Mucosa of descending colon (tissue), 3 donors: ENCODE data around the gene TMEM114. TPM values are rescaled to one million over a fixed set of nuclear protein-coding genes. Genes with fewer than 3 reads are reported as not detected.

ENCODE experiments used
- ATAC-seq: fragments of 200-7000 bp; cut with Tn5 transposase; one replicate; pipeline ENCODE4 v1.9.1; 2020; ENCODE audit warnings: mild to moderate bottlenecking, moderate library complexity
- DNase-seq, 3 donors: peaks; one replicate each; pipeline ENCODE4 v3.0.0-alpha.2; 2020
- H3K36me3 ChIP-seq: fragments of 200-600 bp; one replicate; pipeline ENCODE4 v1.8.0; 2021; ENCODE audit warnings: low read depth, mild to moderate bottlenecking
- H3K4me1 ChIP-seq: fragments of 200-600 bp; one replicate; pipeline ENCODE4 v1.8.0; 2021; ENCODE audit warnings: low read depth, mild to moderate bottlenecking
- H3K4me3 ChIP-seq: fragments of 200-600 bp; one replicate; pipeline ENCODE4 v1.8.0; 2021; ENCODE audit warnings: mild to moderate bottlenecking
- H3K9me3 ChIP-seq: fragments of 200-600 bp; one replicate; pipeline ENCODE4 v1.8.0; 2021; ENCODE audit warnings: mild to moderate bottlenecking
- CTCF ChIP-seq: fragments of 200-600 bp; IDR thresholded peaks from one replicate; pipeline ENCODE4 v1.8.0; 2022; ENCODE audit warnings: antibody characterized with exemption, mild to moderate bottlenecking
- intact Hi-C, 2 donors: fragments of 100-400 bp; cut with DNase I in 1 of 2; cut with micrococcal nuclease in 1 of 2; formaldehyde crosslinking; loops; one replicate each; pipeline versions ENCODE4 v1.11.0 to v1.11.1; 2022; cut with DNase I, micrococcal nuclease
- total RNA-seq, 3 donors: library from RNA; stranded (reverse); fragmentation: NEBNext Ultra II Directional in 2 of 3; extraction: Animal tissue kit (Norgen Biotek cat#: 25700) in 2 of 3; gene quantifications; one replicate each; pipeline versions ENCODE4 v1.2.1 to v1.2.4, GENCODE V29; 2021 to 2023
- donor health status: DM: no; HTN: no; CAD: no; lungs with moderate emphysema.
- donor health status: DM: no; HTN: no; CAD: no.
- donor health status: DM: no; HTN: yes; CAD: no.

The TMEM114 gene
- total RNA-seq, 3 donors from 2014 or later = 0.60 TPM; not detected in 2

- H3K4me1 ChIP-seq = no peaks in the 10 kb centered on the region
- no peak for ATAC-seq
- no peaks in the 10 kb centered on the region for H3K9me3 ChIP-seq
- intact Hi-C loops = no loop called here
- TF ChIP-seq CTCF = no peak
- DNase-seq = no peak
- H3K36me3 ChIP-seq = no peaks in the 10 kb centered on the region
- no peak overlapping the region for H3K4me3 ChIP-seq
Observed at GRCh38 chr16:8607214-8607613, 16.9 kb upstream of the TMEM114 start.

GRCh38 chr16:8605554-8605953 lies 15.2 kb upstream of the TMEM114 start:
- no peak for TF ChIP-seq CTCF
- intact Hi-C loops = no loop called here
- no peaks in the 10 kb centered on the region for H3K36me3 ChIP-seq
- no peak for DNase-seq
- no peak overlapping the region for H3K4me3 ChIP-seq
- no peaks in the 10 kb centered on the region for H3K9me3 ChIP-seq
- no peaks in the 10 kb centered on the region for H3K4me1 ChIP-seq
- ATAC-seq = no peak

- no peak for TF ChIP-seq CTCF
- ATAC-seq = no peak
- Histone ChIP-seq H3K4me1 (no peaks in the 10 kb centered on the region), H3K9me3 (peaks cover 4% of the 10 kb centered on the region), H3K36me3 (no peaks in the 10 kb centered on the region), H3K4me3 (no peak overlapping the region)
- no peak for DNase-seq
- intact Hi-C loops = no loop called here
Observed at GRCh38 chr16:8600144-8600775, 9.9 kb upstream of the TMEM114 start.

- Histone ChIP-seq H3K4me1 (no peaks in the 10 kb centered on the region), H3K9me3 (peaks cover 4% of the 10 kb centered on the region), H3K4me3 (no peak overlapping the region), H3K36me3 (no peaks in the 10 kb centered on the region)
- DNase-seq (no peak), ATAC-seq (no peak)
- intact Hi-C loops = no loop called here
- TF ChIP-seq CTCF = no peak
Observed at GRCh38 chr16:8596581-8596980, 6.3 kb upstream of the TMEM114 start.

- intact Hi-C loops = no loop called here
- no peak for ATAC-seq
Observed at GRCh38 chr16:8595783-8596182, 5.5 kb upstream of the TMEM114 start.

More at GRCh38 chr16:8595783-8596182, 5.5 kb upstream of the TMEM114 start:
- Histone ChIP-seq H3K36me3 (no peaks in the 10 kb centered on the region), H3K9me3 (peaks cover 4% of the 10 kb centered on the region), H3K4me3 (no peak overlapping the region), H3K4me1 (no peaks in the 10 kb centered on the region)
- TF ChIP-seq CTCF = no peak
- no peak for DNase-seq
